SH-SY5Y (cell line): ENCODE measurements around the gene COL18A1.

Source experiments
- GATA2 ChIP-seq: IDR thresholded peaks from 2 replicates; pipeline ENCODE4 v1.6.1; 2011; ENCODE audit warnings: mild to moderate bottlenecking, low read depth, low read length
- GATA3 ChIP-seq: IDR thresholded peaks from 2 replicates; pipeline ENCODE4 v1.6.1; 2011; ENCODE audit warnings: low read depth, mild to moderate bottlenecking, low read length, moderate library complexity

- TF ChIP-seq GATA2: no peak
- TF ChIP-seq GATA3: no peak
Observed at GRCh38 chr21:45357436-45358260, 47.3 kb upstream of the COL18A1 start.
